Esophagus squamous epithelium (tissue), 4 donors: Measurements from ENCODE around the gene SPRY4.

Experiments
- CTCF ChIP-seq, 6 experiments: fragments of 450-650 bp in 4 of 6; fragments of 200-600 bp in 2 of 6; sonication (generic) in 2 of 6; IDR thresholded peaks; one replicate each; pipeline ENCODE4 v1.5.1; 2016 to 2019; ENCODE audit warnings: antibody characterized with exemption in 6 of 6, mild to moderate bottlenecking in 4 of 6, moderate library complexity in 4 of 6
- POLR2A ChIP-seq, 4 donors: fragments of 450-650 bp; IDR thresholded peaks; one replicate each; pipeline ENCODE4 v1.6.1; 2017; ENCODE audit warnings: antibody characterized with exemption in 4 of 4, mild to moderate bottlenecking in 4 of 4, moderate library complexity in 3 of 4

DNA sequence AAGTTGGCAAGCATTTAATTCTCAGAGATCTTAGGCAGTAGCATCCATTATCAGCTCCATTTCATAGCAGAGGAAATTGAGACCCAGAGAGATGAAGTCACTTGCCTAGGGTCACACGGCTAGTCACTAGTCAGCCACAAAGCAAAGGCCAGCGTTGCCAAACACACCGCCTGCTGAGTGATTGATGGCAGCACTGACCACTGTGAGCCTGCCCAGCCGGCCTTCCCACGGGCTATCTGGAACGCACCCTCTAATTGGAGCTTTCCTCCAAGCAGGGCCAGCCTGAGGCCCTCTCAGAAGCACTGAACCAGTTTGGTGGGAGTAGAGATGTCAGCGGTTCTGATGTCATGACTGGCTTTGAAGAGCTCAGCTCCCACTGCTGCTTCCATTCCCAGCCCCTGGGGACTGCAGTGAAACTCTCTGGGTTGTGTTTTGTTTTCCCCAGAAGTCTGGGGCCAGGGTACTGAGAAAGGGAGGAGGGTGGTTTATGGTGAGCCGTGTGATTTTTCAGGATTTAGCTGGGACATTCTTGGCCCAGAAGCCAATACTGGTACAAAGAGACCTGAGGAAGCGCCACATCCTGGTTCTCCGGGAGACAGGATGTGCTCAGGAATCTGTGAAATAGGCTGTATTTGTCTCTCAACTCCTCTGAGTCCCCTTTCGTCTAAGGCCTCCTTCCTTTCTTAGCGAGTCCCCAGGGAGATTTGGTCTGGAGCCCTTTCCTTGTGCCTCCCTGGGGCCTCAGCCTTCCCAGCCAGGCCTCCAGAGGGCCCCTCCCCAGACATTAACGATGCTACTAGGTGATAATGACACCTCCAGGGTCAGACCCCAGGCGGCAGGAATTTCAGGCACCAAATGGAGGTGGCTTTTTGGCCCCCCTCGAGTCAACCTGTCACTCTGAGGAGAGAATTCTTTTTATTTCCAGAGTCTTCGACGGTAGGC lies 44.5 kb downstream of the SPRY4 start:
- TF ChIP-seq POLR2A (IDR thresholded peaks at IDR 0.05): no peak
- no peak for TF ChIP-seq CTCF (IDR thresholded peaks at IDR 0.05)
